Measurements from ENCODE around the gene MAST2.

DNA sequence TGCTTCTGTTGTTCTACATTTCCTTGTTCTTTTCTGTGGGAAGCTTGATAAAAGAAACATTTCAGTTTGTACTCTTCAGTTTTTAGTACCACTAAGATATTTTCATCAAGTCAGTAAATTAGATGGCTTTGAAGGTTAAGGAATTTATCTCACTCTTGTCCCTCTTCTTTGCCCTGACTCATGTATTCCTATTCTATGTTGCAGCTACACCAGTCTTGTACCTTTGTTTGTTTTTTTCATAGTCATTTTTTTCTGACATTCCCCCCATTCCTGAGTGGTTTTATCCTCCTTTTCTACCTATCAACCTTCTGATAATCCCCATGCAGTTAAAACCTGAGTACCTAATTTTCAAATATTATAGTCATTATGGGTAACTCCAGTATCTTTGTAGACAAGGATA lies 65.4 kb downstream of the MAST2 start:
- TF ChIP-seq, protein P1, sequence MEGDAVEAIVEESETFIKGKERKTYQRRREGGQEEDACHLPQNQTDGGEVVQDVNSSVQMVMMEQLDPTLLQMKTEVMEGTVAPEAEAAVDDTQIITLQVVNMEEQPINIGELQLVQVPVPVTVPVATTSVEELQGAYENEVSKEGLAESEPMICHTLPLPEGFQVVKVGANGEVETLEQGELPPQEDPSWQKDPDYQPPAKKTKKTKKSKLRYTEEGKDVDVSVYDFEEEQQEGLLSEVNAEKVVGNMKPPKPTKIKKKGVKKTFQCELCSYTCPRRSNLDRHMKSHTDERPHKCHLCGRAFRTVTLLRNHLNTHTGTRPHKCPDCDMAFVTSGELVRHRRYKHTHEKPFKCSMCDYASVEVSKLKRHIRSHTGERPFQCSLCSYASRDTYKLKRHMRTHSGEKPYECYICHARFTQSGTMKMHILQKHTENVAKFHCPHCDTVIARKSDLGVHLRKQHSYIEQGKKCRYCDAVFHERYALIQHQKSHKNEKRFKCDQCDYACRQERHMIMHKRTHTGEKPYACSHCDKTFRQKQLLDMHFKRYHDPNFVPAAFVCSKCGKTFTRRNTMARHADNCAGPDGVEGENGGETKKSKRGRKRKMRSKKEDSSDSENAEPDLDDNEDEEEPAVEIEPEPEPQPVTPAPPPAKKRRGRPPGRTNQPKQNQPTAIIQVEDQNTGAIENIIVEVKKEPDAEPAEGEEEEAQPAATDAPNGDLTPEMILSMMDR (IDR thresholded peaks at IDR 0.05; ENCODE audit: low read length) = no peak
- TF ChIP-seq EZH2 (IDR thresholded peaks at IDR 0.05; ENCODE audit: borderline replicate concordance, low read length) = no peak

Data from OCI-LY1 (cell line).